Activated CD8-positive, alpha-beta memory T cell treated with anti-CD3 and anti-CD28 coated beads, Interleukin-2, amount 10 ng/mL, durations not matched to agents 7 days and 5 days (primary cell): ENCODE data around the gene PRKD3. TPM values are rescaled to one million over a fixed set of nuclear protein-coding genes. Genes with fewer than 3 reads are reported as not detected.

Experiments
- ATAC-seq: fragments of 150-1000 bp; cut with Tn5 transposase; one replicate; pipeline ENCODE4 v1.10.0; 2021; ENCODE audit warnings: moderate library complexity
- CTCF ChIA-PET: fragments of 350-600 bp; sonication (Branson Sonifier 250); formaldehyde crosslinking; loops from one replicate; lab custom pipeline; 2021; ENCODE audit warnings: antibody characterized with exemption; lab: Charles Lee
- DNase-seq: peaks from one replicate; pipeline ENCODE4 v3.0.0-alpha.2; 2020
- H3K27ac Mint-ChIP-seq: one replicate; pipeline ENCODE4 v1.8.0; 2021; ENCODE audit warnings: mild to moderate bottlenecking, mixed read lengths
- H3K27me3 Mint-ChIP-seq: one replicate; pipeline ENCODE4 v1.8.0; 2021; ENCODE audit warnings: mixed read lengths
- H3K36me3 Mint-ChIP-seq: one replicate; pipeline ENCODE4 v1.8.0; 2021; ENCODE audit warnings: mild to moderate bottlenecking, mixed read lengths
- H3K4me1 Mint-ChIP-seq: one replicate; pipeline ENCODE4 v1.8.0; 2021; ENCODE audit warnings: mixed read lengths
- H3K4me3 Mint-ChIP-seq: one replicate; pipeline ENCODE4 v1.8.0; 2021; ENCODE audit warnings: mild to moderate bottlenecking, moderate library complexity, mixed read lengths
- H3K9me3 Mint-ChIP-seq: one replicate; pipeline ENCODE4 v1.8.0; 2022; ENCODE audit warnings: low read depth, mixed read lengths
- total RNA-seq, 2 experiments: library from RNA; stranded (reverse); gene quantifications; one replicate each; pipeline ENCODE4 v1.2.3, GENCODE V29; 2021

The PRKD3 gene
- total RNA-seq, result 10 to 100 TPM; 26.0 to 39.6 TPM

DNA sequence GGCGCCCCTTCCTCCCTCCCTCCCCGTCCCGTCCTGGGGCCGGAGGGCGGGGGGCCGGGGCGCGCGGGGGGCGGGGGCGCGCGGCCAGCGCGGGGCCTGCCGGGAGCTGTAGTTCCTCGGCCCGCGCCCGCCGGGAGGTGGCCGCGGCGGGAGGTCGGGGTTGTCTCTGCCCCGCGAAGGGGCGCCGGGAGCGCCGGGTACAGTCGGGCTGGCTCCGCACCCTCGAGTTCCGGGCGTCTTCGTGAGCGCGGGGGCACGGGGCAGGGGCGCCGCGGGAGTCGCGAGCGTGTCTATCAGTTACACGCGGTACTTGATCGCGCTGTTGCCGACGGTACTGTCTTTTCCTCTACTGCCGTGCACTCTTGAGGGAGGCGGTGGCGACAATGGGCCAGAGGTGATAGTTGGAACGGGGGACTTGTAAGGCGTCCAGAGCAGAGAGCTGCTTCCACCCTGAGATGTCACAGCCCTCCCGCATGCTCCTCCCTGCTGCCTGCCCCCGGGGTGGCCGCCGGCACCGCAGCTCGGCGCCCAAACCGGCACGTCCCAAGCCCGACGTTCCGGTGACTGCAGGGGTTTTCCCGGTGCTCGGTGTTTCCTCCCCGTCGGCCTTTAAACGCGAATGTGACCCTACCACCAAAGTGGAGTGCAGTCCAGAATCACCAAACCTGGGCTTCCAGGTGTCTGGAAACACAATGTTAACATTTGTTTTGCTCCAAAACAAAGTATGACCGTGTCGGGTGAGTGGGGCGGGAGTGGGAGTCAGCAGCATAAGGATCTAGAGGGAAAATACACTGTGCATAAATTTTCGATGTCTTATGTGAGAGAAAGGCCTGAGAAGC lies at the start of gene PRKD3:
PRKD3 (minus strand) TSS at position 48 of the 839 bp plus-strand sequence. CDS start 8,309 bp downstream, outside the sequence.
- peak within 1 kb of the TSS; percentile 89 for H3K27ac Mint-ChIP-seq
- peaks cover 10% of the 10 kb centered on the region for H3K36me3 Mint-ChIP-seq
- DNase-seq (peak; percentile 67), ATAC-seq (peak; percentile 84)
- peaks cover 28% of the 10 kb centered on the region for H3K27me3 Mint-ChIP-seq
- H3K4me1 Mint-ChIP-seq, result peaks cover 28% of the 10 kb centered on the region
- no peaks in the 10 kb centered on the region for H3K9me3 Mint-ChIP-seq
- H3K4me3 Mint-ChIP-seq, result peak within 1 kb of the TSS; percentile 93
- CTCF ChIA-PET, result interaction anchor here (1.3 to 1.6 kb wide), 2 partner anchors 16 to 120 kb away, joined by 3 read pairs; no protein-coding TSS in a partner anchor

DNA sequence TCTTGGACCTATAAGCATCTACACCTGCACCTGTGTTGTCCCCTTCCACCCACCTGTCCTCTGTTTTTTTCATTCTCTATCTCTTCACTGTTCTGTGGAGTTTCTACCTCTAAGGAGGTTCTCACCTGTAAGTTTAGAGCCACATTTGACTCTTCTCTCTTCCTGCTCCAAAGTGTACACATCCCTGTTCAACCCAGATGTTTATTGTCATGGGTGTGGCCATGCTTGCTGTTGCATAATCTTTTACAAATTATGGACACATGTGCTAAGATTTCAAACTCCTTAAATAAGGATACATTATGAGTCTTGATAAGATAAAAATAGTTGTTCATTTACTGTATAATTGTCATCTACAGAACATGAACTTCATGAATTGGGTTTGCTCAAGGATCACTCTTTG lies 47.4 kb upstream of the PRKD3 start:
- Mint-ChIP-seq H3K27me3 (peaks cover 80% of the 10 kb centered on the region), H3K4me3 (no peak overlapping the region), H3K9me3 (no peaks in the 10 kb centered on the region), H3K36me3 (no peaks in the 10 kb centered on the region), H3K4me1 (peaks cover 21% of the 10 kb centered on the region), H3K27ac (no peak overlapping the region)
- CTCF ChIA-PET, result no interaction called here
- DNase-seq (no peak), ATAC-seq (no peak)

DNA sequence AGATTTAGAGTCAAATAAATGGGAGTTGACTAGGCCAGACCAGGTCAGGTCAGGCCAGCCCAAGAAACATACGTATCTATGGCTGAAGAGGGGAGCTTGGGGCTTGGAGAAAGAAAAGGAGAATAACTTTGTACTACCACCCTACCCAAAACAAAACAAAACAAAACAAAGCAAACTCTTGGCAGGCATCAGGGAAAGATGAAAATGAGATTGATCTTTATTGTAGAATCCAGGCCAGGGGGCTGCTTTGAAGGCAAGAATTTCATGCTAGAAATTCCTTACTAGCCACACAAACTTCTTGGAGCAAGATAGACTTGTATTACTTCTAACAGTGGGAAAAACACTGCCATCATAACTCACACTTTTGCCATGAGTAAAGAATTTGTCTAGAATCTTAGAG lies 46.0 kb upstream of the PRKD3 start:
- DNase-seq (no peak), ATAC-seq (no peak)
- no peak overlapping the region for H3K4me3 Mint-ChIP-seq
- CTCF ChIA-PET, result no interaction called here
- peaks cover 8% of the 10 kb centered on the region for H3K4me1 Mint-ChIP-seq
- H3K27ac Mint-ChIP-seq, result no peak overlapping the region
- H3K9me3 Mint-ChIP-seq, result no peaks in the 10 kb centered on the region
- H3K36me3 Mint-ChIP-seq, result no peaks in the 10 kb centered on the region
- H3K27me3 Mint-ChIP-seq, result peaks cover 69% of the 10 kb centered on the region

DNA sequence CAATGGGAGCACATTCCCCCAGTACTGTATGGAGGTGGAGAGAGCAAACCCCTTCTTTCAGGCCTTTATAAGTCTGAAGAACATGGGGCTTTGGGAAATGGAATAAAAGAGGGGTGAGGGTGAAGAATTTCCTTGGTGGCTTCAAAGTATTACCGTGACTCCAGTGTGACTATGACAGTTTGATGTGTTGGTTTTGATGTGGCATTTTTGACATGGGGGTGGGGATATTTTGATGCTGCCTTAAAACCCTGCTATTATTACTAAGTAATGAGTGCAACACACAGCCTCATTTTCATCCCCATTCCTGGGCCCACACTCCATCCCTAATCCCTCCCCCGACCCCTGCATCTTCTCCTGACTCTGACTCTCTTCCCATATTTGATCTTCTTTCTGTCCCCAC lies 43.4 kb upstream of the PRKD3 start:
- CTCF ChIA-PET, result no interaction called here
- peaks cover 5% of the 10 kb centered on the region for H3K4me1 Mint-ChIP-seq
- H3K4me3 Mint-ChIP-seq, result no peak overlapping the region
- H3K27ac Mint-ChIP-seq, result no peak overlapping the region
- no peaks in the 10 kb centered on the region for H3K36me3 Mint-ChIP-seq
- DNase-seq (no peak), ATAC-seq (no peak)
- peaks cover 50% of the 10 kb centered on the region for H3K27me3 Mint-ChIP-seq
- H3K9me3 Mint-ChIP-seq, result no peaks in the 10 kb centered on the region

DNA sequence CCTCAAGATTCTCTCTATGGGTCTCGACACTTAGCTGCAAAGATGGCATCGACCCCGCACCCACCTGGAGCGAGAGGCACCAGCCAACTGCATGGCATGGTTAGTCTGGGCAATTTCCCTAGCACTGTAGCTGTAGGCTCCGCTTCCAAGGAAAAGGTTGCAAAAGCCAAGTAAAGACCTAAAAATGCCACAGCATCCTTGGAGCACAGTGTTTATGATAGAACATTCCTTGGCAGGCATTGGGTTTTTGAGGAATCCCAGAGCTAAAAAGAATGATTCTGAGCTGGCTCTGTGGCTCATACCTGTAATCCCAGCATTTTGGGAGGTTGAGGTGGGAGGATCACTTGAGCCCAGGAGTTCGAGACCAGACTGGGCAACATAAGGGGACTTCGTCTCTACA lies 42.7 kb upstream of the PRKD3 start:
- Mint-ChIP-seq H3K27ac (no peak overlapping the region), H3K36me3 (no peaks in the 10 kb centered on the region), H3K4me1 (peaks cover 5% of the 10 kb centered on the region), H3K4me3 (no peak overlapping the region), H3K27me3 (peaks cover 50% of the 10 kb centered on the region), H3K9me3 (no peaks in the 10 kb centered on the region)
- DNase-seq (no peak), ATAC-seq (no peak)
- CTCF ChIA-PET, result interaction anchor here (0.8 kb wide), 1 partner anchor 465 kb away, joined by 3 read pairs; no protein-coding TSS in a partner anchor

DNA sequence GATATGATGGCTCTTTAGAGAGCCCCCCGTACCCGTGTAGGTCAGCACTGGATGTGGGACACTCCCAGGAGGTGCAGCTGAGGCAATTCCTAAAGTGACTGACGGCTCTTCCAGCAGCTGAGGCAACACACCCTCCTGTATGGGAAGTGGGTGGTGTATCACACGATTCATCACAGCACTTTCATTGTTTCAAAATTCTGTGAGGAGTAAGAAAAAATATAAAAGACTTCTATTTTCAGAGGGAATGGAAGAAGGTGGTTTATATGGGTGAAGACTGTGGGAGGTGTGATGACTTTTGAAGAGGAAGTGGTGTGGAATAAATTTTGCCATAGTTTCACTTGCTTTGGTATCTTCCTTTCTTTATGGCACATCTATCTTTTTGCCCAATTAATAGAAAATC lies 42.1 kb upstream of the PRKD3 start:
- Mint-ChIP-seq H3K4me3 (no peak overlapping the region), H3K9me3 (no peaks in the 10 kb centered on the region), H3K36me3 (no peaks in the 10 kb centered on the region), H3K4me1 (peaks cover 5% of the 10 kb centered on the region), H3K27ac (no peak overlapping the region), H3K27me3 (peaks cover 50% of the 10 kb centered on the region)
- ATAC-seq, result peak; percentile 34
- CTCF ChIA-PET, result interaction anchor here (0.8 kb wide), 2 partner anchors 47 to 466 kb away, joined by 3 to 4 read pairs; no protein-coding TSS in a partner anchor
- no peak for DNase-seq

DNA sequence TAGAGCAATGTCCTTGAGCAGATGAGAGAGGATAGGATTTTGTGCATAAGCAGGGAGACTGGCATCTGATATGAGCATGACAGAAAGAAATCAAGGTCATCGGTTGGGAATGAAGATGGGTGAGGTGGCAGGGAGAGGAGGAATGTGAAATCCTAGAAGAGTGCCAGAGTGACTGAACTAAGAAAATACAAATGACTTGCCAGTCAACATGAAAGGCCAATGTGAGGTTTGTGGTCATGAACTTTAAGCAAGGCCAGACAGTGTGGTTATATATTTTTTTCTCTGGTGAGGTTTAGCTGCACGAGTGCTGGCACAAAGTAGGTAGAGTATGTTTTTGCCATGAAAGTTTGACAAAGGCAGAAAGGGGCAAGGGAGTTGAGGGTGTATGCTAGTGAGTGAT lies 41.0 kb upstream of the PRKD3 start:
- no peaks in the 10 kb centered on the region for H3K36me3 Mint-ChIP-seq
- H3K4me3 Mint-ChIP-seq, result no peak overlapping the region
- H3K27ac Mint-ChIP-seq, result no peak overlapping the region
- ATAC-seq (peak; percentile 66), DNase-seq (peak; percentile 49)
- CTCF ChIA-PET, result no interaction called here
- H3K9me3 Mint-ChIP-seq, result no peaks in the 10 kb centered on the region
- peaks cover 50% of the 10 kb centered on the region for H3K27me3 Mint-ChIP-seq
- peaks cover 5% of the 10 kb centered on the region for H3K4me1 Mint-ChIP-seq

DNA sequence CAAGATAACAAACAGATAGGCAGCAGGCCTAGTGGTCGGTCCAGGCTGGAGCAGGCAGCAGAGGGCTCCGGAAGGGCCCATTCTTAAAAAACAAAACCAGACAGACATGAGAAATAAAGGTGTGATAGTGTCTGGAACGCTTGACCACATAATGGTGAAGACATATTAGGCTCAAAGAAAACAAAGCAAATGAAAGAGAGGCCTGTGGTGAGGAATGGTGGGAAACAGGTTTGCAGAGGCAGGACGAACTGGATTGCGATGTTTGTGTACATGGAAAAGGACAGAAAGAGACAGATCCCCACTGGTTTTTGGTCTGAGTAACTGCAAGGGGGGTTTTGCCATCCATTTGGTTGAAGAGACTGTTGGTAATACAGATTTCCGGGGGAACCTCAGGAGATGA lies 39.7 kb upstream of the PRKD3 start:
- ATAC-seq, result no peak
- DNase-seq, result no peak
- CTCF ChIA-PET, result no interaction called here
- no peaks in the 10 kb centered on the region for H3K36me3 Mint-ChIP-seq
- H3K27me3 Mint-ChIP-seq, result peaks cover 52% of the 10 kb centered on the region
- no peaks in the 10 kb centered on the region for H3K9me3 Mint-ChIP-seq
- H3K4me3 Mint-ChIP-seq, result no peak overlapping the region
- H3K27ac Mint-ChIP-seq, result no peak overlapping the region
- peaks cover 5% of the 10 kb centered on the region for H3K4me1 Mint-ChIP-seq

DNA sequence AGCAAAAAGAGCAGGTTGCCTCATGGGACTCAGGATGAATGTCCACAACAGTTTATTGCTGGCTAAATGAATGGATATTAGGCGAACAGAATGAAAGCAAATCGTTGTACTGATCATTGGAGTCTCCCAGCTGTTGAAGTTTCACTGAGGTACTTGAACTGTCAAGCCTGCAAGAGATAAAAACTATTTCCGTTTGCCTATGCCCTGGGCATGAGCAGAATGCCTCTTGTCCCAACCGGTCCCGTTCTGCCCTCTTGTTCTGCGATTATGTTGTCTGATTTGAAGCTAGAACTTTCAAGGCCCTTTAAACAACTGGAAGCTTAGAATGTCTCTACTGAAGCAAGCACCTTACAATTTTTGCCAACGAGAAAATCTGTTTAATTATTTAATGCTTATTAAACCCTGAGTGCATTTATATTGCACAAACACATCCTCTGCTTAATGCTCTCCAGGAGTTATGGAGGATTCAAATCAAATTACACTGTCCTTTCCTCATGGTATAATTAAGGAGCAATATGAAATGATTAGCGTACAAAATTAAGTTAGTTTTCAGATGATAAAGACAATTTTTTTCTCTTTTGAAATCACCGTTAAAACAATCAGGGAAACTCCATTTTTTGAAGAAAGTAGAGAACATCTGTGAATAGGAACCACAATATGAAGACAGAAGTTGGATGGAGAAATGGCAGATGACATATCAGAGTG lies 37.5 kb upstream of the PRKD3 start:
- CTCF ChIA-PET, result interaction anchor here (1.0 to 1.2 kb wide), 2 partner anchors 13 to 515 kb away, joined by 3 read pairs; no protein-coding TSS in a partner anchor
- Mint-ChIP-seq H3K4me1 (no peaks in the 10 kb centered on the region), H3K36me3 (no peaks in the 10 kb centered on the region), H3K27me3 (peaks cover 52% of the 10 kb centered on the region), H3K27ac (no peak overlapping the region), H3K9me3 (no peaks in the 10 kb centered on the region), H3K4me3 (no peak overlapping the region)
- no peak for DNase-seq
- no peak for ATAC-seq

DNA sequence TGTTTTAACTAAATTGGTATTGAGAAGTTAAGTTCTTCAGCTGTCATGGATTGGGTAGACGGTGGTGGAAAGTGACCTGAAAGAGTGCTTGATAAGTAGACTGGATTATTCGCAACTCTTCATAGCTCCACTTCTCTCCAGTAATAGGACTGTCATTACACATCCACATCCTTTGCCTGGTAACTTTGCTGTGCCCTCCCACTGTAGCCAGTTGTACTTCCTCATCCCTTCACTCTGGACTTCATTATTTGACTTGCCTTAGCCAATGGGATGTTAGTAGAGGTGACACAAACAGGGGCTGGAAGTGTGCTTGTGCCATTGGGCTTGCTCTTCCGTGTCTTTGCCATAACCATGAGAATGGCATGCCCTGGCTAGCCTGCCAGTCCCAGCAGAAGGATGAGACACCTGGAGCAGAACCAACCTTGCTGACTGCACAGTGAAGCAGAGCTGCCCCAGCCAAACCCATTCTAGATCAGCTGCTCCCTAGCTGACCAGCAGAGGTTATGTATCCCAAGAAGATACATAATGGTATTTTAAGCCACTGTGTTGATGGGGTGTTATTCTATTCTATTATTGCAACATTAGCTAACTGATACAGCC lies 36.7 kb upstream of the PRKD3 start:
- no peak for ATAC-seq
- no peak for DNase-seq
- H3K27ac Mint-ChIP-seq, result no peak overlapping the region
- no peaks in the 10 kb centered on the region for H3K36me3 Mint-ChIP-seq
- H3K4me1 Mint-ChIP-seq, result no peaks in the 10 kb centered on the region
- peaks cover 56% of the 10 kb centered on the region for H3K27me3 Mint-ChIP-seq
- CTCF ChIA-PET, result interaction anchor here (1.0 to 1.2 kb wide), 2 partner anchors 14 to 516 kb away, joined by 3 read pairs; no protein-coding TSS in a partner anchor
- H3K9me3 Mint-ChIP-seq, result no peaks in the 10 kb centered on the region
- no peak overlapping the region for H3K4me3 Mint-ChIP-seq

DNA sequence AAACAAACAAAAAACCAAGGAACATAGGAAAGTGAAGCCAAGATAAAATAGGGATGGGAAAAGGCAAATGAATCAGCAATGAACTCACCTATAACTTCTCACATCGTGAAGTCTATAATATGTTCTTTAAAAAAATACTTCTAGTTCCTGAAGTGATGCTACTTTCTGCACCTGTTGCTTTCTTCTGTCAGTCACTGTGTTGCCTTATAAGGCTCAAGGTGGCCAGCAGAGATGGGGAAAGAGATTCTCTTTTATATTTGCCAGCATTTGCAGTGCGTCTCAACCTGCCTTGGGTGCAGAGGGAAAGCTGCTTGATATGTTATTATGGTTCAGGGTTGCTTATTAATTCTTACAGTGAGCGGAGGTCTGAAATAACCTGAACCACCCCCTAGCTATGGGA lies 33.8 kb upstream of the PRKD3 start:
- CTCF ChIA-PET, result interaction anchor here (1.1 kb wide), 1 partner anchor 38 kb away, joined by 3 read pairs; no protein-coding TSS in a partner anchor
- no peak for ATAC-seq
- Mint-ChIP-seq H3K36me3 (no peaks in the 10 kb centered on the region), H3K27me3 (peaks cover 79% of the 10 kb centered on the region), H3K4me3 (no peak overlapping the region), H3K4me1 (no peaks in the 10 kb centered on the region), H3K9me3 (no peaks in the 10 kb centered on the region), H3K27ac (no peak overlapping the region)
- DNase-seq, result no peak

DNA sequence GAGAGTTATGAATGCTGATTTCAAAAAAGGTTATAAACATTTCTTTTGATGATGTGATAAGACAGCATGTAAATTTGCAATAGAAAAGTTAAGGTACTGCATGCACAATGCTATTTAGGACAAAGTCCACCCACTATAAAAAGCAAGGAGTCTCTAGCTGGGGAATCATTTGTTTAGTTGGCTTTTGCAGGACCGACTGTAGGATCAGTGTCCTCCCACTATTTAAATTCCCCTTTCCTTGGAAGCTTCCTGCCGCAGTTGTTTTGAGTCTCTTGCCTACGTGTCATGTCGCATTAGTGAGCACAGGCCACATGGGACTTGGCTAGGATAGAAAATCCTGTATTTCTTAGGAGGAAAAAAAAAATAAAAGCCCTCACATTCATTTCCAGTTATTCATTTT lies 32.9 kb upstream of the PRKD3 start:
- CTCF ChIA-PET, result no interaction called here
- H3K27ac Mint-ChIP-seq, result no peak overlapping the region
- DNase-seq, result no peak
- ATAC-seq, result no peak
- no peaks in the 10 kb centered on the region for H3K36me3 Mint-ChIP-seq
- H3K27me3 Mint-ChIP-seq, result peaks cover 79% of the 10 kb centered on the region
- H3K4me3 Mint-ChIP-seq, result no peak overlapping the region
- H3K4me1 Mint-ChIP-seq, result no peaks in the 10 kb centered on the region
- H3K9me3 Mint-ChIP-seq, result no peaks in the 10 kb centered on the region

DNA sequence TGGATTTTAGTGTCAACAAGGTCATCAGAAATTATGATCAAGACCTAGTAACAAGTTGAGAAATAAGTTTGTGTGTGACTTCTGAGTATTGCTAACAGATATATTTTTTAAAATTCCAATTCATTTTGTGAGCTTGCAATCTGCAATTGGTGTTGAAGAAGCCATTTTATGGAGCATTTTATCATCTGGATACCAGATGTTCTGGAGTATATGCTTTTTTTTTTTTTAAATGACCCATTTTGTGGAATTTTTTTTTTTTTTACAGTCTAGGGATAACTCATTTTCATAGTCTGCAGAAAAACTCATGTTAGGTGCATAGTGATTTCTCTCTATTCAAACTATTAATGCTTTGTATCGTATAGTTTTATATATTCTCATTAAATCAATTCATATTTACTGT lies 32.4 kb upstream of the PRKD3 start:
- H3K4me3 Mint-ChIP-seq, result no peak overlapping the region
- CTCF ChIA-PET, result no interaction called here
- ATAC-seq, result no peak

More for the DNA sequence above, 32.4 kb upstream of the PRKD3 start:
- Mint-ChIP-seq H3K36me3 (no peaks in the 10 kb centered on the region), H3K27me3 (peaks cover 75% of the 10 kb centered on the region), H3K9me3 (no peaks in the 10 kb centered on the region), H3K27ac (no peak overlapping the region), H3K4me1 (no peaks in the 10 kb centered on the region)
- DNase-seq, result no peak
